ENCODE data around the gene C2CD2.

Gene C2CD2

GRCh38 chr21:41861255-41861654, 92.6 kb downstream of the C2CD2 start:
- ATAC-seq, result no peak

GRCh38 chr21:41859297-41859980, 94.4 kb downstream of the C2CD2 start:
- ATAC-seq, result no peak

GRCh38 chr21:41858466-41859296, 95.1 kb downstream of the C2CD2 start:
- ATAC-seq, result no peak

GRCh38 chr21:41857771-41858300, 96.0 kb downstream of the C2CD2 start:
- ATAC-seq, result no peak

- ATAC-seq, result no peak
These were observed 97.2 kb downstream of the C2CD2 start for GRCh38 chr21:41856572-41856971.

GRCh38 chr21:41854426-41854995, 99.3 kb downstream of the C2CD2 start:
- no peak for ATAC-seq

- ATAC-seq, result no peak
These were observed 100.9 kb downstream of the C2CD2 start for GRCh38 chr21:41852929-41853320.

- ATAC-seq, result no peak
These were observed 101.5 kb downstream of the C2CD2 start for GRCh38 chr21:41852151-41852928.

- no peak for ATAC-seq
These were observed 102.6 kb downstream of the C2CD2 start for GRCh38 chr21:41851090-41851790.

- no peak for ATAC-seq
These were observed 103.7 kb downstream of the C2CD2 start for GRCh38 chr21:41850085-41850484.

- no peak for ATAC-seq
These were observed 104.7 kb downstream of the C2CD2 start for GRCh38 chr21:41848958-41849580.

GRCh38 chr21:41848533-41848932, 105.3 kb downstream of the C2CD2 start:
- ATAC-seq, result no peak

GRCh38 chr21:41847066-41847804, 106.6 kb downstream of the C2CD2 start:
- no peak for ATAC-seq

GRCh38 chr21:41846536-41846935, 107.3 kb downstream of the C2CD2 start:
- ATAC-seq, result no peak

- ATAC-seq, result no peak
These were observed 107.8 kb downstream of the C2CD2 start for GRCh38 chr21:41846033-41846317.

GRCh38 chr21:41845310-41846032, 108.3 kb downstream of the C2CD2 start:
- no peak for ATAC-seq

- ATAC-seq, result no peak
These were observed 110.2 kb downstream of the C2CD2 start for GRCh38 chr21:41843584-41843983.

GRCh38 chr21:41840880-41841279, 112.9 kb downstream of the C2CD2 start:
- no peak for ATAC-seq

GRCh38 chr21:41839387-41840000, 114.3 kb downstream of the C2CD2 start:
- no peak for ATAC-seq

- ATAC-seq, result no peak
These were observed 116.0 kb downstream of the C2CD2 start for GRCh38 chr21:41837756-41838297.

Measured in activated CD4-positive, CD25-positive, alpha-beta regulatory T cell treated with anti-CD3 and anti-CD28 coated beads, Interleukin-2, amount 50 U/mL, for 24 hours (primary cell).